GM12872 (cell line): ENCODE measurements around the gene TRPM1.

Experiments
- TF ChIP-seq, protein P1 (sequence below): IDR thresholded peaks from 3 replicates; pipeline ENCODE4 v1.5.1; 2011; ENCODE audit warnings: low read depth, mild to moderate bottlenecking, low read length, moderate library complexity; ENCODE audit not compliant: insufficient read depth

The TRPM1 gene

GRCh38 chr15:31098953-31099740, 2.4 kb downstream of the TRPM1 start:
- TF ChIP-seq, protein P1, sequence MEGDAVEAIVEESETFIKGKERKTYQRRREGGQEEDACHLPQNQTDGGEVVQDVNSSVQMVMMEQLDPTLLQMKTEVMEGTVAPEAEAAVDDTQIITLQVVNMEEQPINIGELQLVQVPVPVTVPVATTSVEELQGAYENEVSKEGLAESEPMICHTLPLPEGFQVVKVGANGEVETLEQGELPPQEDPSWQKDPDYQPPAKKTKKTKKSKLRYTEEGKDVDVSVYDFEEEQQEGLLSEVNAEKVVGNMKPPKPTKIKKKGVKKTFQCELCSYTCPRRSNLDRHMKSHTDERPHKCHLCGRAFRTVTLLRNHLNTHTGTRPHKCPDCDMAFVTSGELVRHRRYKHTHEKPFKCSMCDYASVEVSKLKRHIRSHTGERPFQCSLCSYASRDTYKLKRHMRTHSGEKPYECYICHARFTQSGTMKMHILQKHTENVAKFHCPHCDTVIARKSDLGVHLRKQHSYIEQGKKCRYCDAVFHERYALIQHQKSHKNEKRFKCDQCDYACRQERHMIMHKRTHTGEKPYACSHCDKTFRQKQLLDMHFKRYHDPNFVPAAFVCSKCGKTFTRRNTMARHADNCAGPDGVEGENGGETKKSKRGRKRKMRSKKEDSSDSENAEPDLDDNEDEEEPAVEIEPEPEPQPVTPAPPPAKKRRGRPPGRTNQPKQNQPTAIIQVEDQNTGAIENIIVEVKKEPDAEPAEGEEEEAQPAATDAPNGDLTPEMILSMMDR, result no peak

DNA sequence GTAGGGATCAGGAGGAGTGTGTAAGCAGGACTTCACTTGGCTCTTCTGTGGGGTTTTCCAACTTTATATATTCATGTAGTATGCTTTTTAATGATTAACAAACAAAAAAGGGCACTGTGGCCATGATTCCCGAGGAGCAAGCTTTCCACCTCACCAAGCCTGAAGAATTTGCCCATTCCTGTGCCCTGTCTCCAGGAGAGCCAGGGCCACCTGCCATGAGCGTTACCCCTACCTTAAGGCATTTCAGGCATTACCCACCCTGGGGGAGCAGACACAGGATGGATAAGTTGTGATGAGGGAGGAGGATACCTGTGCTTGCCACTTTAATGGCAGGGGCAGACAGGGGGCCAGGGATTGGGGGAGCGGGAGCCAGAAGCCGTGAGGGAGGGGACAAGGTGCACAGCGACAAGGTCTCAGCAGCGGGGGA, 3.0 kb downstream of the TRPM1 start:
- TF ChIP-seq, protein P1, result no peak

DNA sequence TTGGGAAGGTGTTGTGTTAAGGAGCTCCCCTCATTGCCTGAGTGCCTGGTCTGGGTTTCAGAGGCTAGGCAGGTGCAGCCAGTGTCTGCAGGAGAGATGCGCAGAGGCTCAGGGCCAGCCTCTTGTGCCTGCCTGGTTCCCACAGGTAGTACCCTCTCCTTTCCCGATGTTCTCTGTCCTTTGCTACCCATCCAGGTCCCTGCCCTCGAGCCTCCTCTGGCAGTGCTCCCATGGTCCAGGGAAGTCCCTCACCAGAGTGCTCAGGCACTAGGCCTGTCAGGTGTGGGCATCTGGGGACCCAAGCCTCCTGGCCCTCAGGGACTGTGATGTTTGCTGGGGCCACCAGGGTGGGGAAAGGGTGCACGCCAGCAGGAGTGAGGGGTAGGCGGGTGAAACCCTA, 5.0 kb downstream of the TRPM1 start:
- TF ChIP-seq, protein P1, result no peak

GRCh38 chr15:31091481-31091880, 10.0 kb downstream of the TRPM1 start:
- TF ChIP-seq, protein P1, result no peak

GRCh38 chr15:31090766-31091165, 10.8 kb downstream of the TRPM1 start:
- TF ChIP-seq, protein P1, result no peak

GRCh38 chr15:31089368-31090047, 12.0 kb downstream of the TRPM1 start:
- TF ChIP-seq, protein P1, result no peak

DNA sequence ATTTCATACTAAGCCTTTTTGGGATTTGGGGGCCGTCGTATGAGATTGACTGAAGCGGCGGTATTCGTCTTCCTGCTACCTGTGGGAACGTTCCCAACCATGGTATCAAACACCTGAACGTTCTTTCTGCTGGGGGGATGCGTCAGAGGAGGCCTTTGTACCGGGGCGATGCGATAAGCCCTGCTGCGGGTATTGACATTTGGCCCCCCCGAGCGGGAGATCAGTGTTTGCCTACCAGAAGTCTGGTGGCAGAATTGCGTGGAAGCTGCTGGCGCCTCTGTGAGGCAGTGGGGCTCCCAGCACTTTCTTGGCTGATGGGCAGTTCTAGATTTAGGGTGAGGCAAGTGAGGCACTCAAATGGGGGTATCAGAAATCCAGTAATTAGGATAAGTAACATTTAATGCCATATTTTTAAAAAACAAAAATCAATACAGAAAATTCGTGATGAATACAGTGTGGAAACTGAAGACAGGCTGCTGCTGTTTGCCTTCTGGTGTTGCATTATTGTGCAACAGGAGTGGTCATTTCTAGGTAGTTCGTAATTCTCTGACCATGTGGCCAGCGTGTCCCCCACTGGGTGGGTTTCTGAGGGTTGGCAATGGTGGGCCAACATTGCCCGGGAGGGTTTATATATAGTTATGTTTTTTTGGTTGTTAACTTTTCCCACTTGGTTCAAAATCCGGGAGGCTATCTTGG, 12.7 kb downstream of the TRPM1 start:
- TF ChIP-seq, protein P1, result no peak
